Left lung (tissue), 10 donors: ENCODE measurements around the gene FHAD1. TPM values are rescaled to one million over a fixed set of nuclear protein-coding genes. Genes with fewer than 3 reads are reported as not detected.
"Not testable (repeated sequence)": the region's sequence is repeated elsewhere in the genome, so short reads cannot be mapped to it uniquely, and the experiment has no call there.

ENCODE experiments used
- ATAC-seq: fragments of 200-7000 bp; cut with Tn5 transposase; one replicate; pipeline ENCODE4 v1.9.1; 2020; ENCODE audit warnings: moderate library complexity
- DNase-seq, 4 donors: peaks; one replicate each; pipeline ENCODE4 v3.0.0-alpha.2; 2013 to 2020
- H3K27ac ChIP-seq, 2 donors: fragments of 200-600 bp; sonication (generic) in 1 of 2; one replicate each; pipeline versions ENCODE4 v1.5.0 to v1.8.0; 2020 to 2021
- H3K27me3 ChIP-seq, 2 donors: fragments of 200-600 bp; sonication (generic) in 1 of 2; one replicate each; pipeline versions ENCODE4 v1.5.0 to v1.8.0; 2020 to 2021
- H3K36me3 ChIP-seq, 2 donors: fragments of 200-600 bp; sonication (generic) in 1 of 2; one replicate each; pipeline versions ENCODE4 v1.5.0 to v1.8.0; 2020 to 2021
- H3K4me1 ChIP-seq, 2 donors: fragments of 200-600 bp; one replicate each; pipeline ENCODE4 v1.8.0; 2021
- H3K4me3 ChIP-seq, 2 donors: fragments of 200-600 bp; sonication (generic) in 1 of 2; one replicate each; pipeline versions ENCODE4 v1.5.0 to v1.8.0; 2020 to 2021; ENCODE audit warnings: mild to moderate bottlenecking in 1 of 2
- H3K9me3 ChIP-seq, 2 donors: fragments of 200-600 bp; sonication (generic) in 1 of 2; one replicate each; pipeline versions ENCODE4 v1.5.0 to v1.8.0; 2020 to 2021
- CTCF ChIP-seq, 2 donors: fragments of 200-600 bp; sonication (generic) in 1 of 2; IDR thresholded peaks; one replicate each; pipeline versions ENCODE4 v1.5.0 to v1.8.0; 2021; ENCODE audit warnings: antibody characterized with exemption in 2 of 2
- intact Hi-C, 2 donors: fragments of 100-400 bp; cut with DNase I; formaldehyde crosslinking; loops; one replicate each; pipeline versions ENCODE4 v1.11.2 to v1.14.2; 2022
- polyA plus RNA-seq, 6 donors: library from polyadenylated mRNA; unstranded; fragments of 120-200 nt; gene quantifications; one replicate each; pipeline ENCODE4 v1.2.1, GENCODE V29; 2013; ENCODE audit not compliant: insufficient read length in 6 of 6
- total RNA-seq, 2 donors: library from RNA; stranded (reverse); fragmentation: NEBNext Ultra II Directional; extraction: Animal tissue kit (Norgen Biotek cat#: 25700); gene quantifications; one replicate each; pipeline ENCODE4 v1.2.1, GENCODE V29; 2021
- donor health status: DM: no; HTN: yes; CAD: no.
- donor health status: DM: no; HTN: no; CAD: no.

FHAD1 gene
- total and polyA plus RNA-seq, 8 donors, result 1.1 to 8.5 (median 3.9) TPM

- Histone ChIP-seq H3K4me3 (no peak overlapping the region), H3K27ac (no peak overlapping the region), H3K36me3 (peaks cover 0 to 58% of the 10 kb centered on the region in 2 donors), H3K9me3 (no peaks in the 10 kb centered on the region), H3K4me1 (peaks cover 0 to 58% of the 10 kb centered on the region in 2 donors), H3K27me3 (no peaks in the 10 kb centered on the region)
- TF ChIP-seq CTCF (IDR thresholded peaks at IDR 0.05), result peak; percentile 93 to 98
- ATAC-seq (peak; percentile 81), DNase-seq (peak in 3 of 4 donors; percentile 62 to 92 (median 68))
- intact Hi-C loops, result loop anchor here in 1 of 2 donors (5.0 kb wide), 1 partner anchor 104 kb away; no protein-coding TSS in a partner anchor
Measured at GRCh38 chr1:15430787-15431570, 184.0 kb downstream of the FHAD1 start.

GRCh38 chr1:15431571-15431948, 184.5 kb downstream of the FHAD1 start:
- H3K4me1 ChIP-seq, result peaks cover 0 to 52% of the 10 kb centered on the region in 2 donors
- H3K4me3 ChIP-seq, result no peak overlapping the region
- DNase-seq, result no peak
- no peak for ATAC-seq
- no peaks in the 10 kb centered on the region for H3K9me3 ChIP-seq
- no peak for TF ChIP-seq CTCF (IDR thresholded peaks at IDR 0.05)
- peaks cover 0 to 53% of the 10 kb centered on the region in 2 donors for H3K36me3 ChIP-seq
- intact Hi-C loops, result loop anchor here in 1 of 2 donors (5.0 kb wide), 1 partner anchor 104 kb away; no protein-coding TSS in a partner anchor
- no peaks in the 10 kb centered on the region for H3K27me3 ChIP-seq
- no peak overlapping the region for H3K27ac ChIP-seq

GRCh38 chr1:15432324-15432723, 185.3 kb downstream of the FHAD1 start:
- H3K4me1 ChIP-seq, result peaks cover 0 to 44% of the 10 kb centered on the region in 2 donors
- H3K4me3 ChIP-seq, result no peak overlapping the region
- ATAC-seq (no peak), DNase-seq (peak in 2 of 4 donors; percentile 48 to 57)
- peaks cover 0 to 45% of the 10 kb centered on the region in 2 donors for H3K36me3 ChIP-seq
- no peaks in the 10 kb centered on the region for H3K27me3 ChIP-seq
- no peaks in the 10 kb centered on the region for H3K9me3 ChIP-seq
- intact Hi-C loops, result loop anchor here in 1 of 2 donors (5.0 kb wide), 1 partner anchor 105 kb away; no protein-coding TSS in a partner anchor
- no peak for TF ChIP-seq CTCF (IDR thresholded peaks at IDR 0.05)
- no peak overlapping the region for H3K27ac ChIP-seq

- Histone ChIP-seq H3K9me3 (no peaks in the 10 kb centered on the region), H3K27me3 (no peaks in the 10 kb centered on the region), H3K36me3 (peaks cover 0 to 34% of the 10 kb centered on the region in 2 donors), H3K4me3 (no peak overlapping the region), H3K4me1 (peaks cover 0 to 34% of the 10 kb centered on the region in 2 donors), H3K27ac (no peak overlapping the region)
- no peak for TF ChIP-seq CTCF (IDR thresholded peaks at IDR 0.05)
- no peak for DNase-seq
- intact Hi-C loops, result loop anchor here in 1 of 2 donors (5.0 kb wide), 1 partner anchor 106 kb away; no protein-coding TSS in a partner anchor
- ATAC-seq, result no peak
Measured at GRCh38 chr1:15433471-15433870, 186.4 kb downstream of the FHAD1 start.

- not testable (repeated sequence) for H3K9me3 ChIP-seq, H3K4me3 ChIP-seq, H3K27me3 ChIP-seq, DNase-seq
- ATAC-seq, result peak; percentile 29
- Histone ChIP-seq H3K27ac (peak overlapping the region in 1 of 2 donors; percentile 23), H3K4me1 (peaks cover 0 to 21% of the 10 kb centered on the region in 2 donors), H3K36me3 (peaks cover 0 to 21% of the 10 kb centered on the region in 2 donors)
- intact Hi-C loops, result loop anchor here in 1 of 2 donors (5.0 kb wide), 1 partner anchor 107 kb away; no protein-coding TSS in a partner anchor
Measured at GRCh38 chr1:15434739-15435138, 187.7 kb downstream of the FHAD1 start.
